KG1 (cell line): ENCODE data around the gene AKAP6.

Source experiments
- DNase-seq: peaks from one replicate; lab custom pipeline; 2025; lab: John Stamatoyannopoulos, UW

The AKAP6 gene

GRCh38 chr14:32625211-32625610 is 296.1 kb downstream of the AKAP6 start:
- no peak for DNase-seq

- no peak for DNase-seq
Measured at GRCh38 chr14:32627545-32628298, 298.6 kb downstream of the AKAP6 start.

GRCh38 chr14:32629236-32629635 is 300.1 kb downstream of the AKAP6 start:
- DNase-seq, result no peak

DNA sequence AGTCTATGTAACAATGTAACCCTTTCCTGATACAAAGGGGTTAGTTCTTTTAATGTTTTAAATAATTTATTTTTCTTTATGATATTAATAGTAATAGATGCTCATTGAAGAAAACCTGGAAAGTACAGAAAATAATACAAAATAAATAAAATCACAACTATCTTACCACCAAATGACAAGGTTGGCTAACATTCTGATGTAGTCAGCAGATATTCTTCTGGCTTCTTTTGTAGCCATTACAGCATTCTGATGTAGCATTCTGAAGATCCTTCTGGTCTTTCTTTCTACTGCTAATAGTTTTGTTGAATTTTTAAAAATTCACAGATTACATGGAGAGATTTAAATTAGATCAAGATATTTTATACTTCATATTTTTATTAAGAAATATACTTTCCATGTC is 301.6 kb downstream of the AKAP6 start:
- DNase-seq, result no peak

- no peak for DNase-seq
Measured at GRCh38 chr14:32633224-32633859, 304.2 kb downstream of the AKAP6 start.

- no peak for DNase-seq
Measured at GRCh38 chr14:32633930-32634329, 304.8 kb downstream of the AKAP6 start.

- DNase-seq, result no peak
Measured at GRCh38 chr14:32635061-32635719, 306.1 kb downstream of the AKAP6 start.

DNA sequence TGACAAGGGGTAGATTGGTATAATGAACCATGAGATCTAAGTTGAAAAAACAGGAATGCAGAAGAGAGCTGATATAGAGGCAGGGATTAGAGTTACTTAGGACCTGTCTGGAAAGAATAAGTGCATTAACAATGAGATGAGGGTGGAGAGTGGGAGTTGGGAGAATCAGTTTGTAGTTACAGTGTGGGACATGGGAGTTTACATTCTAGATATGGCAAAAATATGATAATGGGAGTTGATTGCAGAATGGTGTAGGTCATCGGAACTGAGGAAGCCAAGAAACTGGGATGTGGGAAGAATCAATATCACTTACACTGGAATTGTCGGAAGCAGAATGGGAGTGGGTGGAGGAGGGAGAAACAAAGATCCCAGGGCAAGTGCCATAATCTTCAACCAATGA is 308.5 kb downstream of the AKAP6 start:
- DNase-seq, result no peak

- no peak for DNase-seq
Measured at GRCh38 chr14:32639208-32639607, 310.1 kb downstream of the AKAP6 start.

- DNase-seq, result no peak
Measured at GRCh38 chr14:32645551-32645950, 316.5 kb downstream of the AKAP6 start.

GRCh38 chr14:32648434-32648833 is 319.3 kb downstream of the AKAP6 start:
- no peak for DNase-seq

- no peak for DNase-seq
Measured at GRCh38 chr14:32650030-32650429, 320.9 kb downstream of the AKAP6 start.

DNA sequence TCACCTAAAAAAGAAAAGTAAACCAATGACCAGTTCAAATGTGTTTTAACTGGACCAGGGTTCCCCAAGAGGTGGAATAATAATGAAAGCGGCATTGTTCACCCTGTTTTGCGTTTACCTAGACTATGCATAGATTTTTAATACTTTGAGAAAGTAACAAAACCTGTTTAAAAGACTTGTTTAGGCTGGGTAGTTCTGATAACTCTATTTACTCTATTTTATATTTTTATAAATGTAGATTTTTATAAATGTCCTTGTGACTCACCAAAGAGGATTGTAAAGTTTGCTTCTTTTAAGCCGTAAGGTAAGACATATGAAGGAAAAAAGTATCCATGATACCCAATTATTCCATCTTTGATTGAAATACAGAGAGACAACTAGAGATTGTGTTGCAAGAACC is 321.6 kb downstream of the AKAP6 start:
- no peak for DNase-seq

DNA sequence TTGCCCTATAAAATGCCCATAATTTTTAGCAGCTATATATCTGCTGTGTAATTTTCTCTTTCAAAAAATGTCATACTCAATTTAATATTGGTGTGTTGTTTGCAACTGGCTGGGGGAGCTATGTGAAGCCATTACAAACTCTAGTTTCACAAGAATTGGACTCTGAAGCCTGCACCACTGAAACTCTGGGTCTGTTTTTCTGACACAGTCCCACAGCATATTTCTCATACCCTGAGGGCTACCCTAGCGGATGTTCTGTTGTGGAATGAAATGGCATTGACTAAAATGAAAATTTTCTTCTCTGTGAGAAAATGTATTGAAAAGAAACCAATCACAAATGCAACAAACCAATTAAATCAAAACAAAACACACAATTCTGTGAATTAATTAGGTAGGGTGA is 325.0 kb downstream of the AKAP6 start:
- no peak for DNase-seq

GRCh38 chr14:32656601-32657000 is 327.5 kb downstream of the AKAP6 start:
- DNase-seq, result no peak

GRCh38 chr14:32657081-32657480 is 328.0 kb downstream of the AKAP6 start:
- DNase-seq, result peak; percentile 28

GRCh38 chr14:32661216-32661615 is 332.1 kb downstream of the AKAP6 start:
- no peak for DNase-seq

- no peak for DNase-seq
Measured at GRCh38 chr14:32662211-32662610, 333.1 kb downstream of the AKAP6 start.

- no peak for DNase-seq
Measured at GRCh38 chr14:32666308-32666707, 337.2 kb downstream of the AKAP6 start.

- no peak for DNase-seq
Measured at GRCh38 chr14:32667287-32667686, 338.2 kb downstream of the AKAP6 start.

GRCh38 chr14:32667791-32668190 is 338.7 kb downstream of the AKAP6 start:
- no peak for DNase-seq

- DNase-seq, result no peak
Measured at GRCh38 chr14:32669391-32669790, 340.3 kb downstream of the AKAP6 start.

DNA sequence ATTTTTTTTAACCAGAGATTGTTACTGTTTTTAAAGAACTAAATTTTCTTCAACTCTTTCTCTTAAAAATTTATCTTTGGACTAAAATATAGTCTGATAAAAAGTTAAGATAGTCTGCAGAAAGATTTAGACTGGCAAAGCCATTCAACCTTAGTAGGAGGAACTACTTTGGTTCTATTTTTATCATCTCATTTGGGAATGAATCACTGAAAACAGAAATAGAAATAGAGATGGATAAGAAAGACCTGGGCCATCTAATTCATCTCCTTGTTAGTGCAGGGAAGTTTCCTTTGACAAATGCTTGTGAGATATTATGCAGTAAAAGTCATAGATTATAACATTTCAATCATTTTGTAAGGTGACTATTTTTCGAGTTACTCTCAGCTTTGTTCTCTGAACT is 346.3 kb downstream of the AKAP6 start:
- no peak for DNase-seq
